GM12873 (cell line): ENCODE data around the gene ARHGEF11.

Source experiments
- TF ChIP-seq, protein P1 (sequence below): IDR thresholded peaks from 2 replicates; pipeline ENCODE4 v1.5.1; 2012; ENCODE audit warnings: low read depth, mild to moderate bottlenecking, moderate library complexity, low read length, control low read depth; ENCODE audit not compliant: insufficient read depth; ENCODE audit errors: missing control alignments

The ARHGEF11 gene

DNA sequence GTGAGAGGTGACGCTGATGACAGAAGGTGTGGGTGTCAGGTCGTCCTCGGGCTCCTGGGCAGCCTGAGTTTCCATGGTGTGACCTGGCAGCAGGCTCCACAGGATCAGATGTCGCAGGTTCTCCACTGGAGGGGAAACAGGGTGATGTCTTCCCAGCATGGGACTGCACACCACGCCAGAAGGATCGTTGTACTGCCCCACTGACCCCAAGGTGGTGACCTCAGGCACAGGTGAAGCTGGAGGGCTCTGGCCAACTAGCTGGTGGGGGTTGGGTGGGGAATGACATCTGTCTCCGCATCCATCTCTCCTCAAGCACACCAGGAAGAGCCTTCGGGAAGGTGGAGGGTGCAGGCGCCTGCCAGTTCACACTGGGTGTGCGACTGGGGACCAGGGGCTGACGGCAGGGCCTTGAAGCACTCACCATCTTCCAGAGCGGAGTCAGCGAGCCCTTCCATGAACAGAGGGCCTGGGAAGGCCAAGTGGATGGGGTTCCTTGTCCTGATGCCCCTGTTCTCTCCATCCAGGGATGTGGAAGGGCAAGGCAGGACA lies 105.7 kb downstream of the ARHGEF11 start:
- TF ChIP-seq, protein P1, sequence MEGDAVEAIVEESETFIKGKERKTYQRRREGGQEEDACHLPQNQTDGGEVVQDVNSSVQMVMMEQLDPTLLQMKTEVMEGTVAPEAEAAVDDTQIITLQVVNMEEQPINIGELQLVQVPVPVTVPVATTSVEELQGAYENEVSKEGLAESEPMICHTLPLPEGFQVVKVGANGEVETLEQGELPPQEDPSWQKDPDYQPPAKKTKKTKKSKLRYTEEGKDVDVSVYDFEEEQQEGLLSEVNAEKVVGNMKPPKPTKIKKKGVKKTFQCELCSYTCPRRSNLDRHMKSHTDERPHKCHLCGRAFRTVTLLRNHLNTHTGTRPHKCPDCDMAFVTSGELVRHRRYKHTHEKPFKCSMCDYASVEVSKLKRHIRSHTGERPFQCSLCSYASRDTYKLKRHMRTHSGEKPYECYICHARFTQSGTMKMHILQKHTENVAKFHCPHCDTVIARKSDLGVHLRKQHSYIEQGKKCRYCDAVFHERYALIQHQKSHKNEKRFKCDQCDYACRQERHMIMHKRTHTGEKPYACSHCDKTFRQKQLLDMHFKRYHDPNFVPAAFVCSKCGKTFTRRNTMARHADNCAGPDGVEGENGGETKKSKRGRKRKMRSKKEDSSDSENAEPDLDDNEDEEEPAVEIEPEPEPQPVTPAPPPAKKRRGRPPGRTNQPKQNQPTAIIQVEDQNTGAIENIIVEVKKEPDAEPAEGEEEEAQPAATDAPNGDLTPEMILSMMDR: no peak

DNA sequence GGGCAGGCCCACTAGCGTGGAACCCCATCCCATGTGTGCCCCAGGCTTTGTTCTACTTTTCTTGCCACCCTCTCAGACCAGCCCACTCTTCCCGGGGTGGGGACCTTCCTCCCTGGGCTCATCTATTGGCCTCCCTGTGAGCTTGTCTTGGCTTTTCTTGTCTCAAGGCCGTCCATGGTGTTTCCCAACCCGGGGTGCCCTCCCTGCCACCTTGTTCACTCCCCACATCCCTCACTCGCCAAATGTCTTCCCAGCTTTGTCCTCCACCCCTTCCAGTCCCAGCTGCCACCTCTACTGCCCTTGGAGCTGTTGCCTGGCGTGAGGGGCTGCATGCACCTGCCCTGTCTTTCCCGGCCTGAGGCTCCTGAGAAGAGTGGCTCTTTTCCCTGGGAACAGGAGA lies 106.7 kb downstream of the ARHGEF11 start:
- TF ChIP-seq, protein P1: no peak

DNA sequence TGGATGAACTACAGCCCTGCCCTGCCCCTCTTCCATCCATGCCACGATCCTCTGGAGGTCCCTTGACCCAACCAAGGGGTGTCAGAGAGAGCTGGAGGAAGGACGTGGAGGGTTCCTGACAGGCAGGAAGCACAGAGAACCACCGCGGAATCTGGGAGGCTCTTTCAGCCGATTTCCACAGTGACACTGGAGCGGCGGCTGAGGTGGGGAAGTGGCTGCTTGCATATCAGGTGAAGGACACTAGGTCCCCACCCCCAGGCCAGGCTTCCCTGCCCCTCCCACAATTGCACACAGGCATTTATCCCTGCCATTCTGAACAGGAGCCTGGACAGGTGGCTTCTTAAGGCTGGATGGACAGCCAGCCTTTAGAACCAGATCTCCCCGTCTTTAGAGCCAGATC lies 107.7 kb downstream of the ARHGEF11 start:
- TF ChIP-seq, protein P1: no peak

DNA sequence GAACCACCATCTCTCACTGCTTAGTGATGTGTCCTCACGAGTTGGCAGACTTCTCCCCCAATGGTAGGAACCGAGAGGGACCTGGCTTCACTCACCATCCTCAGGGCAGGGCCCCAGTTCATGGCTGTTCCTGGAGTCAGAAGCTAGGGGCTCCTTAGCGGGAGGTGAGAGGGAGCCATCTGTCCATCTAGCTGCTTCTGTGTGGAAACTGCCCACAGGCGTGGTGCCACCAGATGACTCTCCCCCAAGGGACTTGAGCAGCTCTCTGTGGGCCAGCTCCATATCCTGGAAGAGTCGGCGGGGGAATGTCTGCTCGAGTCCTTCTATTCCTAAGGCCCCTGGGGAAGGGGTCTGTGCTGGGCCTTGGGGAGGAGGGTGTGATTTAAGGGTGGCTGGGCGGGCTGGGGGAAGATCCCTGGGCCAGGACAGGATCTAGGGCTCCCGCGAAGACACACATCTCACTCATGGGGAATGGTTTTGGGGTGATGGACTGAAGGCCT lies 108.8 kb downstream of the ARHGEF11 start:
- TF ChIP-seq, protein P1: no peak

DNA sequence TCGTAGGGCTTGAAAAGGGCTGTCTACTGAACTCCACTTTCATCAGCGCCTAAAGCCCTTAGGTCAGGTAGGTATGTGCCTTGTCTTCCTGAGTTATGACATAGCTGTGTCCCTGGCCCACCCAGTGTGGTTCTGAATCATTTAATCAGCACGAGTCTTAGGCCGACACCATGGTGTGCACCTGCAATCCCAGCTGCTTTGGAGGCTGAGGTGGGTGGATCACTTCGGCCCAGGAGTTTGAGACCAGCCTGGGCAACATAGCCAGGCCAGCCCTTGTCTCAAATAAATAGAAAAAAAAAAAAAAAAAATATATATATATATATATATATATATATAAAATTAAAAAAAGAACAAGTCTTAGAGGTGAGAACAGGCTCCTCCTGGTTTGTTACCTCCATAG lies 109.4 kb downstream of the ARHGEF11 start:
- TF ChIP-seq, protein P1: no peak

DNA sequence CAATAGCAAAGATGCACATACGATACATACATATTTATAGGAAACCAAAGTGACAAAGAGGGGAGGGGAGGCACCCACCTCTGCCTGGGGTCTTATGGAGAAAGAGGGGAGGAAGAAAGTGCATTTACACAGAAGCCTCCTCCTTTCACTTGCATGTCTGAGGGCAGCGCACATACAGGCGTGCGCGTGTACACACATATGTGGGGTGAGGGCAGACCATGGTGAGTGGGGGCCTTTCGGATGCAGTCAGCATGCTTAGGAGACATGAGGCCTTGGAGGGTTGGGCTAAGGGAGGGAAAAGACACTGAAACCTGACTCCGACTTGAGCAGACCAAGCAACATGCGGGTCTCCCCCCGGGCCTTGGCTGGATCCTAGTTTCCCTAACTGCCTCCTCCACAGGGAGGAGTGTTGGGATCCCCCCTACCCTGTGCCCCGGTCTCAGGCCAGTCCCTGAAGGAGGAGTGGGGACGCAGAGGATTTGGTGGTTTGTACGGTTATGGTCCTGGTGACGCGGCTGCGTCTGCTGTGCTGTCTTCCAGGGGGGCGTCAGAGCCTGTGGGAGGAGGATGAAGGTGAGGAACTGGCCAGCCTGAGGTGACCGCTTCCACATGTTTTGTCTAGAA lies 109.9 kb downstream of the ARHGEF11 start:
- TF ChIP-seq, protein P1: no peak

DNA sequence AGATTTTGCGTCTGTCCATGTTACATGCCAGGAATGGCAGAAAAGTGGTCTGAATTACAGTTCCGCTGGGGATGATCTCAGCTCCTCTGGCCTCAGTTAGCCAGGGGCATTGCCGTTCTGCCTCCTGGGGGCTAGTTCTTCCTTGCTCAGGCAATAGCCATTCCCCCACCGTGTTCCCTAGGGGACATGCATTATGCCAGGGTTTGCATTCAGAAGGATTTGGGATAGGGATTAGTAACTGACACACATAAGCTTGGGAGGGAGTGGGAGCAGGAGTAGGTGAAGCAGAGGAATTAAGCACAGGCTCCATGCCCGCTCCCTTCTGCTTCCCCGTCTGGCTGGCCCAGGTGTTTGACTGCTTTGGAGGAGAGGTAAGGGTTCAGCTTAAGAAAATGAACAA lies 112.4 kb downstream of the ARHGEF11 start:
- TF ChIP-seq, protein P1: no peak
